ENCODE results near the gene OR8G1.
"Not testable (repeated sequence)": the region's sequence is repeated elsewhere in the genome, so short reads cannot be mapped to it uniquely, and the experiment has no call there.

The OR8G1 gene

GRCh38 chr11:124238512-124238911 lies 2.4 kb upstream of the OR8G1 start:
- TF ChIP-seq CTCF (IDR thresholded peaks at IDR 0.05; ENCODE audit: insufficient read depth, low read length, poor library complexity, severe bottlenecking) (no peak), EZH2phosphoT487 (conservative IDR thresholded peaks at IDR 0.05; ENCODE audit: low read length) (no peak)
- H3K9me2 ChIP-seq (replicated peaks; ENCODE audit: insufficient read depth, low read length) = no peaks in the 10 kb centered on the region
- no peak overlapping the region for H3K27ac ChIP-seq (ENCODE audit: low read depth, low read length)
- H4K20me1 ChIP-seq (ENCODE audit: low read depth, low read length) = no peaks in the 10 kb centered on the region
- H3K9ac ChIP-seq (ENCODE audit: low read length) = no peak overlapping the region
- H3K4me2 ChIP-seq (ENCODE audit: low read depth, low read length, poor library complexity, severe bottlenecking) = no peak overlapping the region
- H3K9me3 ChIP-seq (ENCODE audit: insufficient read depth, low read length) = no peaks in the 10 kb centered on the region
- no peaks in the 10 kb centered on the region for H3K79me2 ChIP-seq (ENCODE audit: insufficient read depth, low read length)
- no peak overlapping the region for H2AFZ ChIP-seq (ENCODE audit: low read depth, low read length, severe bottlenecking)
- H3K27me3 ChIP-seq (ENCODE audit: low read length) = no peaks in the 10 kb centered on the region
- no peaks in the 10 kb centered on the region for H3F3A ChIP-seq (ENCODE audit: insufficient read depth)
- H3K4me3 ChIP-seq (ENCODE audit: insufficient read depth, low read length, poor library complexity, severe bottlenecking) = no peak overlapping the region
- no peaks in the 10 kb centered on the region for H3K36me3 ChIP-seq (ENCODE audit: low read length)

GRCh38 chr11:124249869-124250268 lies 9.0 kb downstream of the OR8G1 start:
- H3K9ac ChIP-seq (ENCODE audit: low read length); H3K27ac ChIP-seq (ENCODE audit: low read depth, low read length); H2AFZ ChIP-seq (ENCODE audit: low read depth, low read length, severe bottlenecking); H3K36me3 ChIP-seq (ENCODE audit: low read length); H4K20me1 ChIP-seq (ENCODE audit: low read depth, low read length); H3K9me3 ChIP-seq (ENCODE audit: insufficient read depth, low read length); H3K79me2 ChIP-seq (ENCODE audit: insufficient read depth, low read length); H3K9me2 ChIP-seq (replicated peaks; ENCODE audit: insufficient read depth, low read length); H3K4me3 ChIP-seq (ENCODE audit: insufficient read depth, low read length, poor library complexity, severe bottlenecking); H3K4me2 ChIP-seq (ENCODE audit: low read depth, low read length, poor library complexity, severe bottlenecking); H3F3A ChIP-seq (ENCODE audit: insufficient read depth); H3K27me3 ChIP-seq (ENCODE audit: low read length): not testable (repeated sequence)

- no peaks in the 10 kb centered on the region for H3K27me3 ChIP-seq (ENCODE audit: low read length)
- H3K9ac ChIP-seq (ENCODE audit: low read length) = no peak within 1 kb of the TSS
- H3K36me3 ChIP-seq (ENCODE audit: low read length) = no peaks in the 10 kb centered on the region
- H3K9me3 ChIP-seq (ENCODE audit: insufficient read depth, low read length) = no peaks in the 10 kb centered on the region
- TF ChIP-seq EZH2phosphoT487 (conservative IDR thresholded peaks at IDR 0.05; ENCODE audit: low read length) = no peak
- TF ChIP-seq CTCF (IDR thresholded peaks at IDR 0.05; ENCODE audit: insufficient read depth, low read length, poor library complexity, severe bottlenecking) = no peak
- H3K4me3 ChIP-seq (ENCODE audit: insufficient read depth, low read length, poor library complexity, severe bottlenecking) = no peak within 1 kb of the TSS
- no peak within 1 kb of the TSS for H3K4me2 ChIP-seq (ENCODE audit: low read depth, low read length, poor library complexity, severe bottlenecking)
- no peak within 1 kb of the TSS for H2AFZ ChIP-seq (ENCODE audit: low read depth, low read length, severe bottlenecking)
- no peaks in the 10 kb centered on the region for H3K79me2 ChIP-seq (ENCODE audit: insufficient read depth, low read length)
- H3K27ac ChIP-seq (ENCODE audit: low read depth, low read length) = no peak within 1 kb of the TSS
- no peaks in the 10 kb centered on the region for H3F3A ChIP-seq (ENCODE audit: insufficient read depth)
- H4K20me1 ChIP-seq (ENCODE audit: low read depth, low read length) = no peaks in the 10 kb centered on the region
- no peaks in the 10 kb centered on the region for H3K9me2 ChIP-seq (replicated peaks; ENCODE audit: insufficient read depth, low read length)
These were observed 15.2 kb downstream of the OR8G1 start, which contains the start of gene OR8G5 for GRCh38 chr11:124256076-124256475. Gene OR8G5 (plus strand): TSS chr11:124256376. CDS start chr11:124264932, 8,556 bp downstream.

GRCh38 chr11:124265041-124265440 lies 24.1 kb downstream of the OR8G1 start:
- not testable (repeated sequence) for H3K9me2 ChIP-seq (replicated peaks; ENCODE audit: insufficient read depth, low read length); H3K27me3 ChIP-seq (ENCODE audit: low read length); H3F3A ChIP-seq (ENCODE audit: insufficient read depth); H3K27ac ChIP-seq (ENCODE audit: low read depth, low read length); H4K20me1 ChIP-seq (ENCODE audit: low read depth, low read length); H2AFZ ChIP-seq (ENCODE audit: low read depth, low read length, severe bottlenecking); H3K36me3 ChIP-seq (ENCODE audit: low read length); H3K4me2 ChIP-seq (ENCODE audit: low read depth, low read length, poor library complexity, severe bottlenecking); H3K4me3 ChIP-seq (ENCODE audit: insufficient read depth, low read length, poor library complexity, severe bottlenecking); H3K9ac ChIP-seq (ENCODE audit: low read length); H3K9me3 ChIP-seq (ENCODE audit: insufficient read depth, low read length); H3K79me2 ChIP-seq (ENCODE audit: insufficient read depth, low read length)

- not testable (repeated sequence) for H3K9me2 ChIP-seq (replicated peaks; ENCODE audit: insufficient read depth, low read length); H3F3A ChIP-seq (ENCODE audit: insufficient read depth); H3K9me3 ChIP-seq (ENCODE audit: insufficient read depth, low read length); H3K36me3 ChIP-seq (ENCODE audit: low read length); H3K27ac ChIP-seq (ENCODE audit: low read depth, low read length); H3K9ac ChIP-seq (ENCODE audit: low read length); H3K27me3 ChIP-seq (ENCODE audit: low read length); H4K20me1 ChIP-seq (ENCODE audit: low read depth, low read length); H2AFZ ChIP-seq (ENCODE audit: low read depth, low read length, severe bottlenecking); H3K4me2 ChIP-seq (ENCODE audit: low read depth, low read length, poor library complexity, severe bottlenecking); H3K4me3 ChIP-seq (ENCODE audit: insufficient read depth, low read length, poor library complexity, severe bottlenecking); H3K79me2 ChIP-seq (ENCODE audit: insufficient read depth, low read length)
These were observed 30.0 kb downstream of the OR8G1 start for GRCh38 chr11:124270886-124271285.

Measured in SU-DHL-6 (cell line).